HUES64 (cell line): Measurements from ENCODE around the gene HTRA2.
"Not testable (repeated sequence)": the region's sequence is repeated elsewhere in the genome, so short reads cannot be mapped to it uniquely, and the experiment has no call there.

Experiments used
- H3K27ac ChIP-seq: 2 replicates; pipeline ENCODE4 v1.7.0; 2013; ENCODE audit warnings: low read depth, low read length, inconsistent platforms
- H3K27me3 ChIP-seq: 2 replicates; pipeline ENCODE4 v1.6.1; 2013; ENCODE audit warnings: mild to moderate bottlenecking, low read length; ENCODE audit not compliant: insufficient read depth
- H3K36me3 ChIP-seq: 2 replicates; pipeline ENCODE4 v1.6.1; 2013; ENCODE audit warnings: mild to moderate bottlenecking, low read length; ENCODE audit not compliant: insufficient read depth
- H3K4me1 ChIP-seq: 2 replicates; pipeline ENCODE4 v1.6.1; 2013; ENCODE audit warnings: mild to moderate bottlenecking, low read length, moderate library complexity; ENCODE audit not compliant: insufficient read depth
- H3K4me3 ChIP-seq: 2 replicates; pipeline ENCODE4 v1.5.1; 2013; ENCODE audit warnings: mild to moderate bottlenecking, low read length, moderate library complexity
- H3K9ac ChIP-seq: 2 replicates; pipeline ENCODE4 v1.6.1; 2013; ENCODE audit warnings: mild to moderate bottlenecking, low read depth, low read length
- H3K9me3 ChIP-seq: 2 replicates; pipeline ENCODE4 v1.6.1; 2013; ENCODE audit warnings: low read depth, low read length; ENCODE audit not compliant: insufficient read depth
- WGBS: fragments of 150-250, 120-280 bp; methylation state at CpG from one replicate; pipeline ENCODE4 v1.1.7; 2013; ENCODE audit warnings: missing lambda C conversion rate; 5-methylcytosine and 5-hydroxymethylcytosine counted together

The HTRA2 gene

GRCh38 chr2:74558284-74559230, 28.8 kb downstream of the HTRA2 start:
- H3K9me3 ChIP-seq: no peaks in the 10 kb centered on the region
- H3K9ac ChIP-seq: no peak overlapping the region
- peaks cover 8% of the 10 kb centered on the region for H3K4me1 ChIP-seq
- no peak overlapping the region for H3K27ac ChIP-seq
- H3K4me3 ChIP-seq: no peak overlapping the region
- 85% methylated on average over 7 of the region's 7 CpGs for WGBS
- H3K27me3 ChIP-seq: peaks cover 31% of the 10 kb centered on the region
- no peaks in the 10 kb centered on the region for H3K36me3 ChIP-seq

DNA sequence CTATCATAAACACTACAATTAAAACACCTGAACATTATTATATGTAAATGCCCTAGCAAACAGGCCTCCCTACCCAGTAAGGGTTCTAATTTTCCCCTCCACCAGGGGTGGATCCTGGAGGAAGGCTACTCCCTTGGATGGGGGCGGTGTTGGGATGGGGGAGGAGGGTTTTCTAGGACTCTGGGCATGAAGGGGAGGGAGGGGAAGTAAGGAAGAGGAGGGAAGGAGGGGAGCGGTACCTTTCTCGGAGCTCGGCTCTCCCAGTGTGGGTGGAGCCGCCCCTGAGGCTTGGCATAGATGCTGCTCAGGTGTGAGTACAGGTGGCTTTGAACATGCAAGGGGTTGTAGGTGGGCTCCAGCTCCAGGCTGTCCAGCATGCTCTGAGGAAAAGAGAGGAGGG, 30.2 kb downstream of the HTRA2 start:
- no peak overlapping the region for H3K27ac ChIP-seq
- peaks cover 29% of the 10 kb centered on the region for H3K27me3 ChIP-seq
- H3K9ac ChIP-seq: no peak overlapping the region
- H3K4me1 ChIP-seq: peaks cover 8% of the 10 kb centered on the region
- no peaks in the 10 kb centered on the region for H3K36me3 ChIP-seq
- 35% methylated on average over 5 of the region's 5 CpGs for whole genome bisulfite sequencing
- H3K4me3 ChIP-seq: no peak overlapping the region
- no peaks in the 10 kb centered on the region for H3K9me3 ChIP-seq

- Histone ChIP-seq H3K27me3 (peaks cover 22% of the 10 kb centered on the region), H3K27ac (no peak overlapping the region), H3K9me3 (no peaks in the 10 kb centered on the region), H3K9ac (no peak overlapping the region), H3K4me3 (no peak overlapping the region), H3K36me3 (no peaks in the 10 kb centered on the region), H3K4me1 (peaks cover 8% of the 10 kb centered on the region)
- 60% methylated on average over 6 of the region's 6 CpGs for WGBS
Measured at GRCh38 chr2:74560591-74560990, 30.9 kb downstream of the HTRA2 start.

DNA sequence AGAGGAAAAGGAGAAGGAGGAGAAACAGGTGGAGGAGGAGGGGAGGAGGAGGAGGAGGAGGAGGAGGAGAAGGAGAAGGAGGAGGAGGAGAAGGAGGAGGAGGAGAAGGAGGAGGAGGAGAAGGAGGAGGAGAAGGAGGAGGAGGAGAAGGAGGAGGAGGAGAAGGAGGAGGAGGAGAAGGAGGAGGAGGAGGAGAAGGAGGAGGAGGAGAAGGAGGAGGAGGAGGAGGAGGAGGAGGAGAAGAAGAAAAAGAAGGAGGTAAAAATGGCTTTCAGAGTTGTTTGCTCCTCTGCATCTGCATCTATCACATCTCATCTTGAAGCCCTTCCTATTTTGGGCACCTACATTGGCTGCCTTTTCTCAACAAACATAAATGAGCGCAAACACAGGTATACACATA, 31.3 kb downstream of the HTRA2 start:
- not testable (repeated sequence) for H3K4me1 ChIP-seq, H3K36me3 ChIP-seq, H3K27ac ChIP-seq, H3K4me3 ChIP-seq, H3K9me3 ChIP-seq, H3K9ac ChIP-seq
- 94% methylated on average over 1 of the region's 1 CpG for WGBS
- peaks cover 18% of the 10 kb centered on the region for H3K27me3 ChIP-seq

- no peaks in the 10 kb centered on the region for H3K9me3 ChIP-seq
- no peaks in the 10 kb centered on the region for H3K36me3 ChIP-seq
- 83% methylated on average over 7 of the region's 7 CpGs for WGBS
- H3K27ac ChIP-seq: no peak overlapping the region
- H3K27me3 ChIP-seq: peaks cover 16% of the 10 kb centered on the region
- no peak overlapping the region for H3K9ac ChIP-seq
- peaks cover 8% of the 10 kb centered on the region for H3K4me1 ChIP-seq
- no peak overlapping the region for H3K4me3 ChIP-seq
Measured at GRCh38 chr2:74562126-74562775, 32.5 kb downstream of the HTRA2 start.

DNA sequence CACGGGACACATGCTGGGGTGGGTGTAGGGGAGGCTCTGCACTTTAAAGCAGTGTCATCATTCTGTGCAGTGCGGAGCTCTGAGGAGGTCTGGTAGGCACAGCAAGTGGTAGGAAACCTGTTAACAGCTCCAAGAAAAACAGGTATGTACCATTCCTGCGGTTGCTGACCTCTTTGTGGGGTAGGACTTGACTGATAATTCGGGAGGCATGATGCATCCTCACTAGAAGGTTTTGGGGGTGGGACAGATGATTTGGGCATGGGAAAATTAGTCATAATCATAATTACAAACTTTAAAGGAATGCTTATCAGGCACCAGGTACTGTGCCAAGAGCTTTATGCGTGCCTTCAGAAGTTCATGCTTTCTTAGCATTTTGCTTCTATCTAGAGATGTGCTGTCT, 34.5 kb downstream of the HTRA2 start:
- H3K9me3 ChIP-seq: no peaks in the 10 kb centered on the region
- no peaks in the 10 kb centered on the region for H3K36me3 ChIP-seq
- no peak overlapping the region for H3K9ac ChIP-seq
- no peak overlapping the region for H3K4me3 ChIP-seq
- H3K27ac ChIP-seq: no peak overlapping the region
- H3K27me3 ChIP-seq: peaks cover 18% of the 10 kb centered on the region
- peaks cover 8% of the 10 kb centered on the region for H3K4me1 ChIP-seq
- 82% methylated on average over 5 of the region's 5 CpGs for WGBS

- peaks cover 14% of the 10 kb centered on the region for H3K27me3 ChIP-seq
- WGBS: 86% methylated on average over 7 of the region's 7 CpGs
- no peaks in the 10 kb centered on the region for H3K4me1 ChIP-seq
- H3K27ac ChIP-seq: no peak overlapping the region
- no peak overlapping the region for H3K9ac ChIP-seq
- no peaks in the 10 kb centered on the region for H3K36me3 ChIP-seq
- no peak overlapping the region for H3K4me3 ChIP-seq
- no peaks in the 10 kb centered on the region for H3K9me3 ChIP-seq
Measured at GRCh38 chr2:74566076-74566753, 36.5 kb downstream of the HTRA2 start.

DNA sequence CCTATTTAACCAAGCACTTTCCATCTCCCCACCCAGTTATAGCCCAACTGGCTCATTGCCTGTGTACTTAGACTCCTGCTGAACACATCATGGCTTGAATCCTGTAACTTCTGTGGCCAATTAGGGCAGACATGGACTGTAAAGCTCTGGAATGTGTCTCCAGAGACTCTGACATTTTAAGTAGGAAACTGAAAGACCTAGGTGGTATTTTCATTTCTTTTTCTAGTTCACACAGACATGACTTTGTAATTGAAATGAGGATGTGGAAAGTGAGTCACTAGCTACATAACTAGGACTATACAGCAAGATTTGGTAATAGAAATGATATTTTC, 37.0 kb downstream of the HTRA2 start:
- Histone ChIP-seq H3K9me3 (no peaks in the 10 kb centered on the region), H3K27me3 (peaks cover 9% of the 10 kb centered on the region), H3K9ac (no peak overlapping the region), H3K4me3 (no peak overlapping the region), H3K36me3 (no peaks in the 10 kb centered on the region), H3K27ac (no peak overlapping the region), H3K4me1 (no peaks in the 10 kb centered on the region)

DNA sequence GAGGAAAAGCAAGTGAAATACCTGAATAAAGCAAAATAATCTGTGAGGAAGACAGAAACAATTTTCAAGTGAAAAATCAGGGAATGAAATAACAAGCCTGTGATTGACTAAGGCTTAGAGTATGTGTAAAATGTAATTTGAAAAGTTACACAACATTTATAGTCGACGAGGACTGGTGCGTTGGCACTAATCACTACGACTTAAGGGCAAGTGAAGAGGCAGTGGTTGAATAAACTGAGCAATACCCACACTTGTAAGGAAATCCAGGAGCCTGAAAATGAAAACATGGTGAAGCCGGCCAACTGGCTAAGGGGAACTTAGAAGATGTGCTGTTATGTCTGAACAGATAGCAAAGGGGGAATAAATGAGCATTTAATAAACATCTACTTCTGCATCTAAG, 38.1 kb downstream of the HTRA2 start:
- 94% methylated on average over 5 of the region's 5 CpGs for WGBS
- no peak overlapping the region for H3K27ac ChIP-seq
- no peak overlapping the region for H3K9ac ChIP-seq

DNA sequence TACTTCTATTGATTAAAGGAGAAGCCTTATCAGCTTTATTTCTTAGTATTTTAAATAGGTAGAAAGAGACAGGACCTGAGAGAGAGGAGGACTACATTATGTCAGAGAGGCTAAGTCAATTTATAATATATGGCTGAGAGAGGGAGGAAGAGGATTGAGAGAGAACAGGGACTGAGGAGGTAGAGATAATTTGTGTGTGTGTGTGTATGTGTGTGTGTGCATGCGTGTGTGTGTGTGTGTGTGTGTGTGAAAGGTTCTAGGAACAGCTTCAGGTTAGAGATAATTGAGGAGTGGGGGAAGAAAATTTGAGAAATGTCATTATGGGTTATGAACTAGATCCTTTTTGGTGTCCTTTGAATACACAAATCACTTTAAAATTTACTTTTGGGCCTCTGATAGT, 40.0 kb downstream of the HTRA2 start:
- Histone ChIP-seq H3K9ac (no peak overlapping the region), H3K27ac (no peak overlapping the region), H3K36me3 (no peaks in the 10 kb centered on the region), H3K4me1 (no peaks in the 10 kb centered on the region), H3K27me3 (peaks cover 5% of the 10 kb centered on the region; the same call in 1 of the 2 replicates), H3K4me3 (no peak overlapping the region), H3K9me3 (no peaks in the 10 kb centered on the region)
- 84% methylated on average over 1 of the region's 1 CpG for WGBS

More for the DNA sequence above, 38.1 kb downstream of the HTRA2 start:
- H3K4me3 ChIP-seq: no peak overlapping the region
- peaks cover 7% of the 10 kb centered on the region for H3K27me3 ChIP-seq
- no peaks in the 10 kb centered on the region for H3K36me3 ChIP-seq
- H3K4me1 ChIP-seq: no peaks in the 10 kb centered on the region
- H3K9me3 ChIP-seq: no peaks in the 10 kb centered on the region

DNA sequence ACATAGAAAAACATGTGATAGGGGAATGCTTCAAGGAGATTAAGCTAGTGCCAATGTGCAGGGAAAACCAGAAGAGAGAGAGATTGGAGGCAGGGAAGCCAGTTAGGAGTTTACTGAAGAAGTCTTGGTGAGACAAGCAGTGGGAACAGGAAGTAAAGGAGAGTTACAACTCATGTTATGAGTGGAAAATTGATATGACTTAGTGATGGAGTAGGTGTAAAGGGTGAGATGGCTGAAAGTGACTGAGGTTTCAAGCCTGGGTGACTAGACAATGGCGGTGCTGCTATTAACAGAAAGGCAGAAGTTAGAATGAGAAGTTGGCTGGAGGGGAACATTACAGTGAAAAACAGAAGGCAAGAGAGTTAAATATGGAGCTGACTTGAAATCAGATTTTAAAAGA, 41.3 kb downstream of the HTRA2 start:
- no peak overlapping the region for H3K4me3 ChIP-seq
- peaks cover 7% of the 10 kb centered on the region; the same call in 1 of the 2 replicates for H3K27me3 ChIP-seq
- H3K27ac ChIP-seq: no peak overlapping the region
- no peak overlapping the region for H3K9ac ChIP-seq
- H3K4me1 ChIP-seq: no peaks in the 10 kb centered on the region
- WGBS: 89% methylated on average over 1 of the region's 1 CpG
- no peaks in the 10 kb centered on the region for H3K9me3 ChIP-seq
- no peaks in the 10 kb centered on the region for H3K36me3 ChIP-seq
